Activated CD8-positive, alpha-beta memory T cell treated with anti-CD3 and anti-CD28 coated beads for 1 hour (primary cell): ENCODE measurements around the gene REEP3.
A peak's percentile ranks its signal among the peaks of the same experiment; 100 is the strongest.
"Not testable (repeated sequence)": the region's sequence is repeated elsewhere in the genome, so short reads cannot be mapped to it uniquely, and the experiment has no call there.

Source experiments
- DNase-seq, 2 donors: peaks; one replicate each; pipeline ENCODE4 v3.0.0-alpha.2; 2020; ENCODE audit warnings: low read depth in 1 of 2; ENCODE audit errors: extremely low read depth in 1 of 2

The REEP3 gene, protein sequence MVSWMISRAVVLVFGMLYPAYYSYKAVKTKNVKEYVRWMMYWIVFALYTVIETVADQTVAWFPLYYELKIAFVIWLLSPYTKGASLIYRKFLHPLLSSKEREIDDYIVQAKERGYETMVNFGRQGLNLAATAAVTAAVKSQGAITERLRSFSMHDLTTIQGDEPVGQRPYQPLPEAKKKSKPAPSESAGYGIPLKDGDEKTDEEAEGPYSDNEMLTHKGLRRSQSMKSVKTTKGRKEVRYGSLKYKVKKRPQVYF

GRCh38 chr10:63520500-63521415, at the start of gene REEP3:
REEP3 (plus strand) TSS chr10:63521401; CDS start chr10:63521546, 145 bp downstream.
- peak in 1 of 2 donors; percentile 28 for DNase-seq

DNA sequence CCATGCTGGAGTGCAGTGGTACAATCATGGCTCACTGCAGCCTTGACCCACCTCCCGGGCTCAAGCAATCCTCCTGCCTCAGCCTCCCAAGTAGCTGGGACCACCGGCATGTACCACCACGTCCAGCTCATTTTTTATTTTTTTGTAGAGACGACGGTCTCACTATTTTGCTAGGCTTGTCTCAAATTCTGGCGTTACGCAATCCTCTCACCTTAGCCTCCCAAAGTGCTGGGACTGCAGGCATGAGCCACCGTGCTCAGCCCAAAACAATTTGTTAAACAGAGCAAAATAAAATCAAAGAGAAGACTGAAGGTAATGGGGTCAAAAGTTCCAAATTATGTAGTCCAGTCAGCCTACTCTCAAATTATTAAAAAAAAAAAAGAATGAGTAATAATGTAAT, 46.7 kb upstream of the REEP3 start:
- DNase-seq, result no peak

- DNase-seq, result no peak
Measured at GRCh38 chr10:63477927-63478326, 43.3 kb upstream of the REEP3 start.

DNA sequence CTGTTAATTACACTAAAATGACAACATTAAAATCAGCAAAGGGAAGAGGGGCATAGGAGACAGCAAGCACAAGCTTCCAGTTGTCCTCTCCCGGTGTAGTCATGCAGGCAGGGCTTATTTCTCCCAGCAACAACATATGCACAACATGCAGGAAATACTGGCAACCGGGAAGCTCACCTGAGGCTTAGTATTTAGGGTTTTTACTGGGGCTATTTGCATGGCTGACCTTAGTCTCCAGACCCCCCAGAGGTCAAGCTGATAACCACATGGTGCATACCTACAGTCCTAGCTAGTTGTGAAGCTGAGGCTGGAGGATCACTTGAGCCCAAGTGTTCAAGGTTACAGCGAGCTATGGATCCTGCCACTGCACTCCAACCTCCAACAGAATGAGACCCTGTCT, 42.6 kb upstream of the REEP3 start:
- DNase-seq, result no peak

DNA sequence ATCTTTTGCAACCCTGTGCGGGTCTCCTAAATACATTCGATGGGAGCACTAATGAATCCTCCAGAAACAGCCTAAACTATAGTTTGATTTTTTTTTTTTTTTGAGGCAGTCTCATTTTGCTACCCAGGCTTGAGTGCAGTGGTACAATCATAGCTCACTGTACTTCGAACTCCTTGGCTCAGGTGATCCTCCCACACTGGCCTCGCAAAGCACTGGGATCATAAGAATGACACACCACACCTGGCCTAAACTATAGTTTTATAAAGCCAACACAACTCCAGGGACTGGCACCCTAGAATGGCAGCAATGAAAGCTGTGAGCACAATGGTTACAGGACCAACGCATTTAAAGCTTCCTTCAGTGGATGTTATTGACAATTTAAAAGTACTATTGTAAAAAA, 41.0 kb upstream of the REEP3 start:
- DNase-seq, result no peak

GRCh38 chr10:63481815-63482421, 39.3 kb upstream of the REEP3 start:
- DNase-seq, result no peak

DNA sequence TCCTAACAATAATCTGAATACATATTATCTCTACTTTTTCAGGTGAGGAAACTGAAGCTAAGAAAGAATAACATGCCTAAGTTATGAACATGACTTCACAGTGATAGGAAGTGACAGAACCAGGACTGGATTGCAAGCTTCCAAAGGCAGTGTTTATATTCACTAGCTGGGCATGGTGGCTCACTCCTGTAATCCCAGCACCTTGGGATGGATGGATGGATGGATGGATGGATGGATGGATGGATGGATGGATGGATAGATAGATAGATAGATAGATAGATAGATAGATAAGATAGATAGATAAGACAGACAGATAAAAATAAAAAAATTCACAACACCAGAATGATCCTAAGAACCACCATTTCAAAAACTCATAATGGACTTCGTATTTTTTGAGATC, 37.2 kb upstream of the REEP3 start:
- DNase-seq, result no peak

DNA sequence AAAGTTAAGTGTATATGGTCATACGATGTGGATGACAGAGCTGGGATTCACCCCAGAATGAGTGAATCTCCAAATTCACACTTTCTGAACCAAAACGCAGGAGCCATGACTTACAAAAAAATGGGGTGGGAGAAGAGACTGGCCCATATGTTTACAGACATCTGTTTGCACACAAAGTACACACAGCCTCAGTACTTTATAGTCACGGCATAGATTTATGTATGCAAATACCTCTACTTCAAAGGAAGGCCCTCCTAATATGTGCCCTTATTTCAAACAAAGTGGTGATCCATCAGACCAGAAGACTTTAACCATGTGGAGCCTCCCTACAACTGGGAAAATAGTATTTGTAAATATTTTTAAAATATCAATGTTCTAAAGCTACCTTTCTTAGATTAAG, 33.2 kb upstream of the REEP3 start:
- DNase-seq, result no peak

DNA sequence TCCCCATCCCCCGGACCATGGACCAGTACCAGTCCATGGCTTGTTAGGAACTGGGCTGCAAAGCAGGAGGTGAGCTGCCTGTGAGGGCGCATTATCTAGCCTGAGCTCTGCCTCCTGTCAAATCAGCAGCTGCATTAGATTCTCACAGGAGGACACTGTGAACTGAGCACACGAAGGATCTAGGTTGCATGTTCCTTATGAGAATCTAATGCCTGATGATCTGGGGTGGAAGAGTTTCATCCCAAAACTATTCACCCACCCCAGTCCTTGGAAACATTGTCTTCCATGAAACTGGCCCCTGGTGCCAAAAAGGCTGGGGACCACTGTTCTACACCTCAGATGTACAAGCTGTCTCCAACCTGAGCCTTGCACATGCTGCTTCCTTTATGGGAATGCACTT, 31.4 kb upstream of the REEP3 start:
- no peak for DNase-seq

DNA sequence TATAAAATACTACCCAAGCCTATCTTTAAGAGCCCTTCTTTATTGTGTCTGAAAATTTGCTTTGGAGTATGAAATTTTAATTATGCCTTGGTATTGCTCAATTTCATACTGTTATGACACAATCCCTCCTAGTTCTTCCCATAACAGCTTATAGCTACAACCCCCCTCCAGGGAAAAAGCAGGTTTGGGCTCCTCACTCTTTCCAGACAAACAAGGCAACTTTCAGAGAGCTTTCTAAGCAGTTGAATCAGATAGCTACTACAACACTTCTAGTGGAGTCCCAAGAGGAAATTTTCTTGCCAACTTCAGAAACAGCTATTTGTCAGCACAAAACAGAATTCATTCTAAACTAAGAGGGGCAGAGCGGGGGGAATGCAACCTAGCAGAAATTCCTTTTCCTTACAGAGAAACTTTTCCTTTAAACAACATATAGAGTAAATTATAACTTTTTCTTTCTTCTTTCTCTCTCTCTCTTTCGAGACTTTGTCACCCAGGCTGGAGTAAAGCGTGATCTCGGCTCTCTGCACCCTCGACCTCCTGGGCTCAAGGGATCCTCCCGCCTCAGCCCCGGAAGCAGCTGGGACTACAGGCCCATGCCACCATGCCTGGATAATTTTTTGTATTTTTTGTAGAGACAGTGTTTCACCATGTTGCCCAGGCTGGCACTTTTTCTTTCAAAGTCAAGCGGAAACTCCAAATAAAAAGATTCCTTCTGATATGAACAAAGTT, 29.4 kb upstream of the REEP3 start:
- DNase-seq, result no peak

DNA sequence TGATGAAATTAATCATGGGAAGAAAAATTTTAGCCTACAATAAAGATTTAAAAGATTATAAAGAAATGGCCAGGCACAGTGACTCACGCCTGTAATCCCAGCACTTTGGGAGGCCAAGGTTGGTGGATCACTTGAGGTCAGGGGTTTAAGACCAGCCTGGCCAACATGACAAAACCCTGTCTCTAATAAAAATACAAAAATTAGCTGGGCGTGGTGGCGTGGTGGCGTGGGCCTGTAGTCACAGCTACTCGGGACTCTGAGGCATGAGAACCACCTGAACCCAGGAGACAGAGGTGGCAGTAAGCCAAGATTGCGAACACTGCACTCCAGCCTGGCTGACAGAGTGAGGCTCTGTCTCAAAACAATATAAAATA, 28.9 kb upstream of the REEP3 start:
- DNase-seq, result not testable (repeated sequence)

GRCh38 chr10:63493004-63493403, 28.2 kb upstream of the REEP3 start:
- DNase-seq, result no peak

DNA sequence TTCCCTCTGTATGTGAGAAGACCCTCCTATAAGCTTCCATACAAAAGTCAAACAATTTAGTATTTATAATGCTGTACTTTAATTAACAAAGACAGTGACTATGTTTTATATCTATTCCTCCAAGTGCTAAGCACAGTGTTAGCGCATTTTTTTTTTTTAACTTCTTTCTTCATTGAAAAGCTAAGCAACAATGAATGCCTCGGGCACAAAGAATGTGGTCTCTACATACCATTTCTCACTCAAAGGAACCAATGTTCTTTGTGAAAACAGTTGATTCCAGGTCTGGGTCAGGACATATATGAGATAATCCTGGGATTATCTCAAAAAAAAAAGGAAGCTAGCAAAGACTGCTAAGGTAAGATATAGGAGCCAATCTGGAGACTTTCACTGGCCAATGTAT, 26.2 kb upstream of the REEP3 start:
- DNase-seq, result no peak

- no peak for DNase-seq
Measured at GRCh38 chr10:63496561-63496960, 24.6 kb upstream of the REEP3 start.

GRCh38 chr10:63497321-63497720, 23.9 kb upstream of the REEP3 start:
- DNase-seq, result no peak

DNA sequence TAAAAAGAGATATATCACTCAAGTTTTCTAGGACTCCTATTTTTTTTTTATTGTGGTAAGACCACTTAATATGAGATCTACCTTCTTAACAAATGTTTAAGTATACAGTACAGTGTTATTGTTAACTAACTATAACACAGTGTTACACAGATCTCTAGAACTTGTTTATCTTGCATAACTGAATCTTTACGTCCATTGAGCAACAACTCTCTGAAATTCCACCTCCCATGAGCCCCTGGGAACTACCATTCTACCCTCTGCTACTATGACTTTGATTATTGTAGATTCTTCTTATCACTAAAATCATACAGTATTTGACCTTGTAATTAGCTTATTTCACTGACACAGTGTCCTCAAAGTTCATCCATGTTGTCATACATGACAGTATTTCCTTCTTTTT, 22.5 kb upstream of the REEP3 start:
- no peak for DNase-seq

- not testable (repeated sequence) for DNase-seq
Measured at GRCh38 chr10:63500551-63500950, 20.6 kb upstream of the REEP3 start.

- DNase-seq, result no peak
Measured at GRCh38 chr10:63501954-63502353, 19.2 kb upstream of the REEP3 start.

DNA sequence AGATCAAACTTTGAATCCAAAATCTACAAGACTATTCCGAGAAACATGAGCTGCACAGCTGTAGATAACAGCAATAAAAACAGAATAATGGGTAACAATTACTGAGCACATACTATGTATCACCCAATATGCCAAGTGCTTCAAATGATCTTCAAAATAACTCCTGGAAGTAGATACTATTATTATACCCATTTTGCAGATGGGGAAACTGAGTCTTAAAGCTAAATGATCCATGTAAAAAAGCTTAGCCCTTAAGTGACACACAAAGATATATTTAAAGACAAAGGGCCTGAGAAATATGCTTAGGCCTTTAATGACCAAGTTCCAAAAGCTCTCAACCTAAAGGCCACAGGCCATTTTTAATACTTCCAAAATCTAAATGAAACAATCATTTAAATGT, 18.4 kb upstream of the REEP3 start:
- DNase-seq, result no peak

DNA sequence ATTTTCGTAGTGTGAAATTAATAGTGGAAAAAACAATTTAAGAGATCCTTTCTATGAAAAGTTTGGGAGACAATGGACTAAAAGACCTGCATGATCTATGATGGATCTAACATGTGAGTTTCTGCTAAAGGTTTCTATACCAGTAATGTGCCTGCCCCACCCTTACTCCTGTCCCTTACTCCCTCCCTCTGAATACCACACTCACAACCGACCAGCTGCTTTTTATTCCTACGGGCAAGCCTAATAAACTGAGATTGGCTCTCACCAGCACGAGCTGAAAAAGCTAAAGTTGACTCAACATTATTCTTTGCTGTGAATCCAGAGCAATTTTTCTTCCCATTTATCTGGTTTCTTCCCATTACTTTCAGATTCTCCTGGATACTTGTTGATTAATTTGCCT, 17.8 kb upstream of the REEP3 start:
- no peak for DNase-seq
